GM18517 (cell line): ENCODE measurements around the gene TGM2.

Experiments used
- ATAC-seq: cut with Tn5 transposase; IDR thresholded peaks from one replicate; pipeline ENCODE4 v1.9.1; 2021; ENCODE audit warnings: mild to moderate bottlenecking, moderate library complexity; ENCODE audit not compliant: unreplicated experiment

The TGM2 gene

DNA sequence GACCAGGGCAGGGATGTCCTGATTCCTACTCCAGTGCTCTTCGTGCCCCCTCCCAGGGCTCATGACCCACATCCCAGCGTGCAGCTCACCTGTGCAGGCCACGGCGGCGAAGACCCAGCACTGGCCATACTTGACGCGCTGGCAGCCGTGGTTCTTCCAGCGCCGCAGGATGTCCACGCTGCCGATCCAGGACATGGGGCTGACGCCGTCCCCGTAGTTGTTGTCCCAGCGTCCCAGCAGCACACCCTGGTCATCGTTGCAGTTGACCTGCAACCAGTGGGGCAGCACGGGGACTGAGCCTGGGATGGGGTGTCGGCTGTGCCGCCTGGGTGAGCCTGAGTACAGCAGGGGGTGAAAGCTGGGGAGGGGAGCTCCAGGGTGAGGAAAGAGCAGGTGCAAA, 18.4 kb downstream of the TGM2 start:
- no peak for ATAC-seq

- no peak for ATAC-seq
Measured at GRCh38 chr20:38146156-38146555, 18.9 kb downstream of the TGM2 start.

GRCh38 chr20:38145729-38146075, 19.4 kb downstream of the TGM2 start:
- ATAC-seq, result no peak

DNA sequence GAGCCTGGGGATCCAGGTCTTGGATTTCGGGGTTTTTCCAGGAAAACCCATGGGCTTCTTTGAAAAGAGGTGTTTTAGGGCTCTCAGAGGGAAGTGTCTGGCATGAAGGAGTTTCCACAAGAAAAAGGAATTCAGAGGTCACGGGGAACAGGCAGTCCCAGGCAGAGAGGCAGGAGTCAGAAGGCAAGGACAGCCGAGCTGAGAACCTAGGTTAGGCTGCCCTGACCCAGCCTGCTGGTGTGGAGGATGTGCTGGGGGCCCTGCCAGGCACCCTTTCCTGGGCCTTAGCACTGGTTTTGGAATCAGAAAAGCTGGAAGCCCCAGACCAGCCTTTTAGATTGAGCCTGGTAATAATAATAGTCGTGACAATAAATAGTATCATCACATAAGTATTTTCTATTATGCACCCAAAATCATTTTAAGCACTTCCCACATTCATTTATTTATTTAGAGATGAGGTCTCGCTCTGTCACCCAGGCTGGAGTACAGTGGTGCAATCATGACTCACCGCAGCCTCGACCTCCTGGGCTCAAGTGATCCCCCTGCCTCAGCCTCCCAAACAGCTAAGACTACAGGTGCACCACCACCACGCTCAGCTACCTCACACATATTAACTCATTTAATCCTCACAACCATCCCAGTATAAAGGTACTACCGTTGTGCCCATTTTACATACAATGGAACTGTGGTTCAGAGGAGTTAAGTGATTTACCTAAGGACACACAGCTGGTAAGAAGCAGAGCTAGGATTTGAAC, 19.9 kb downstream of the TGM2 start:
- no peak for ATAC-seq

DNA sequence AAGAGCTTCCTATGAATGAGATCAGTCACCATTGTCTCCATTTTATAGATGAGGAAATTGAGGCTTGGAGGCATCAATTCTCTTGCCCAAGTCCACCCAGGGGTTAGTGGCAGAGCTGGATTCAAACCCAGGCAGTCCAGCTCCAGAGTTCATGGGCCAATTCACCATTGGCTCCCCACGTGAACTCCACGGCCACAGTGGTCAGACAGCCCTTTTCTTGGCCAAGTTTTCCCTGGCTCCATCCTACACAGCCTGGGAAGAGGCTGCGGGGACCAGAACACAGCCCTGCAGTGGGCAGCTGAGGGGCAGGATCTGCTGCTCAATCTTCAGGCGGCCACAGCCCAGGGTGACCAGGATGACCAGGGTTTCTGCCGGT, 20.5 kb downstream of the TGM2 start:
- ATAC-seq, result no peak

GRCh38 chr20:38143646-38144554, 21.2 kb downstream of the TGM2 start:
- no peak for ATAC-seq

DNA sequence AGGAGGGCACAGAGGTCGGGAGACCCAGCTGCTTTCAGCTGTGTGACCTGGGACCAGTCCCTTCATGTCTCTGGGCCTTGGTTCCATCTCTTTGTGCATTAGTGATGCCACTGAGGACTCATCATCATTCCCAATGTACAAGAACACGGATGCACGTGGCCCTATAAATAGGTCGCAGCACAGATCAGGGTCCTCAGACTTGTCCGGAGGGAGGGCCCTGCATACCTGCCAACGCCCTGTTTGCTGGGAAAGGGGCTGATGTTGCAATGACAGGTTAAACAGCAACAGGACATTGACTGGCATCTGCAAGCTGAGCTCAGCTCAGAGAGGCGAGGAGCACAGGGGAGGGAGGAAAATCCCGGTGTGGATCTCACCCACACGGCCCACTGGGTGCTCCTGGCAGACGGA, 21.8 kb downstream of the TGM2 start:
- no peak for ATAC-seq

DNA sequence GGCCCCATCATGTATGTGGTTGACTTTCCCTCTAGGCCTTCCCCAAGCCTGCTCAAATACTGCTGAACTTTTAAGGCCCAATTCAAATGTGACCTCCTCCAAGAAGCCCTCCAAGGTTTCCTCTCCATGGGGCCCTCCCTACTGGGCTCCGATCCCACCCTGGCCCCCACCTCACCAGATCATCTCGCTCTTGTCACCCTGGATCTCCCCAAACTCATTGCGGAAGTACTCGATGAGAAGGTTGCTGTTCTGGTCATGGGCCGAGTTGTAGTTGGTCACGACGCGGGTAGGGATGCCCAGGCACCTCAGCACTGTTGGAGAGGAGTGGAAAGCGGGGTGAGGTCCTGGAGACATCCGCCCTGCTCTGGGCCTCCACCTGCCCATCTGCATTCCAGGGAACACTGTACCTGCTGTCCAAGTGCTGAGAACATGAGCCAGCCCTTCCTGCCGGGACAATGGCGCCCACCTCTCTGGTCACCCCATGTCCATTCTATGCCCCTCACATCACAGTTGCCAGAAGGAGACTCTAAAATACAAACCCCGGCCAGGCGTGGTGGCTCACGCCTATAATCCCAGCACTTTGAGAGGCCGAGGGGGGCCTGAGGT, 23.1 kb downstream of the TGM2 start:
- ATAC-seq, result no peak

DNA sequence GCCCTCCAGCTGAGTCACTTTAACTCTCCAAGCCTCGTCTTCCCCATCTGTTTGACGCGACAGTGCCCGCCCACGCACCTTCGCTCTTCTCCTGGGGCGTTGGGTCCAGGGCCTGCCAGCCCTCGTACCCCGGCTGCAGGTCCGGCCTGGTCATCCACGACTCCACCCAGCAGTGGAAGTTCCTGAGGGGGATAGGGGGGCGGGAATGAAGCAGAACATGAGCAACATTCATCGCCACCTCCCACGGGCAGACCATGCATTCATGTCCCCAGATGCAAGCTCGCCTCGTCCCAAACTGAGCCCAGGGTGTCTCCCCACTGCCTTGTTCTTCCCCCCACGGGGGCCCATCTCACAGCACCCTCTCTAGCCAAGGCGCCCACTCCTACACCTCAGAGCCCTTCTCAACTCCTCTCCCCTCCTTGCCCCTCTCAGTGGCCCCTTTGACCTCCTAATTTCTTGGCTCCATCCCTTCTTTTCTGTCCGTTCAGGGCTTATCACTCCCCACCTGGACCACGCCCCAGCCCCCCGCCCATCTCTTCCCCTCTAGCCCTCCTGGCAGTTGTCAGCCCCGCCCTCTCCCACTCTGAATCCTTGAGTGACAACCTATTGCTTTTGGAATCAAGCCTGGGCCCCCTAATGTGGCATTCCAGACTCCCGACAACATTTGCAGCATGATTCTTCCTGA, 23.7 kb downstream of the TGM2 start:
- ATAC-seq, result no peak

DNA sequence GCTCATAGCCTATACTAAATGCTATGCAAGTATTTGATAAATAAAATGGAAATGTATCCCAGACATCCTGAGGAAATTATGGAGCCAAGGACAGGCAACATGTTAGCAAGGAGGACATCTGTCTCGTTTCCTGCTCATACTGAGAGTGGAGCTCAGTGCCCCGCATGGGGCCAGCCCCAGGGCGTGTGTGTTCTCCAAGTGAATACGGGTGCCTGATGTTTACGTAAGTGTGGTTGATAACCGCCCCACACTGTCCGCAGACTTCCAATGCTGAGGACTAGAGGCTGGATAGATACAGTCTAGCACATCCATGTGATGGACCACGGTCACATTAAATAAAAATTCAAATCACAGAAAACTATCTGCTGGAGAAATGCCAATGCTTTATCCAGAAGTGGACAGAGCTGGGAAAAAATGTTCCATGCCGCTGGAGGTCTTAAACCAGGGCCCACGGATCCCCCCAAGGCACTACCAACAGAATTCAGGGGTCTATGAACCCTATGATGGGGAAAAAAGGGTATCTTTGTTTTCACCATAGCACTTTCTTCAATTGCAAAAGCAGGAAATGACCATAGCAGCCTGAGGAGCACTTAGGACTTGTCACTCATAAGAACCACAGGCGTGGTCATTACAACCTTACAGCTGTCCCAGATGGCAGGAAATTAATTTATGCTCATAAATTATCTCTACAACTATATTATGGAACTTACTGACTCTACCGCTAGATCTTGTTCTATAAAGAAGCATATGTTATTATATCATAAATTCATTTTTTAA, 24.9 kb downstream of the TGM2 start:
- no peak for ATAC-seq

- no peak for ATAC-seq
Measured at GRCh38 chr20:38139156-38139912, 25.7 kb downstream of the TGM2 start.

GRCh38 chr20:38138086-38138778, 26.8 kb downstream of the TGM2 start:
- no peak for ATAC-seq

DNA sequence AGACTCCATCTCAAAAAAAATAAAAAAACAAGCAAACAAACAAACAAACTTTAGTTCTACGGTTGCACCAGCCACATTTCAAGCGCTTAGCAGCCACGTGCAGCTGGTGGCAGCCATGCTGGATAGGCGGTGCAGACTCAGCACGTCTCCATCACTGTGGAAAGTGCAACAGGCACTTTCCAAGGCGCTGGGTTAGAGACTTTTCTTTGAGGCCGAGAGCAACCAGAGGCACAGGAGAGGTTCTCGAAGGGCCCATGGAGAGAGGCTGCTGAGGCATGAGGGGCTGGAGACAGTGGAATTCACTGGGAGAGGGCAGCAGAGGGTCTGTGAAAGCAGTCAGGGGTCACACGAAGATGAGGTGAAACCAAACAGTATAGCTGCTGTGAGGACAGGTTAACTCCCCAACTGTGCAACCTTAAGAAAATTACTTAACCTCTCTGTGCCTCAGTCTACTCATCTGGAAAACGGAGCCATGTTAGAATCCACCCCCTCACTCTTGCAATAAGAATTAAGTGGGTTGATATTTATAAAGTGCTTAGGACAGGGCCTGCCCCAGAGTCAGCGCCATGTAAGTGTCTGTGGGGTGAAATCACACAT, 27.5 kb downstream of the TGM2 start:
- no peak for ATAC-seq

GRCh38 chr20:38136421-38137245, 28.4 kb downstream of the TGM2 start:
- no peak for ATAC-seq

DNA sequence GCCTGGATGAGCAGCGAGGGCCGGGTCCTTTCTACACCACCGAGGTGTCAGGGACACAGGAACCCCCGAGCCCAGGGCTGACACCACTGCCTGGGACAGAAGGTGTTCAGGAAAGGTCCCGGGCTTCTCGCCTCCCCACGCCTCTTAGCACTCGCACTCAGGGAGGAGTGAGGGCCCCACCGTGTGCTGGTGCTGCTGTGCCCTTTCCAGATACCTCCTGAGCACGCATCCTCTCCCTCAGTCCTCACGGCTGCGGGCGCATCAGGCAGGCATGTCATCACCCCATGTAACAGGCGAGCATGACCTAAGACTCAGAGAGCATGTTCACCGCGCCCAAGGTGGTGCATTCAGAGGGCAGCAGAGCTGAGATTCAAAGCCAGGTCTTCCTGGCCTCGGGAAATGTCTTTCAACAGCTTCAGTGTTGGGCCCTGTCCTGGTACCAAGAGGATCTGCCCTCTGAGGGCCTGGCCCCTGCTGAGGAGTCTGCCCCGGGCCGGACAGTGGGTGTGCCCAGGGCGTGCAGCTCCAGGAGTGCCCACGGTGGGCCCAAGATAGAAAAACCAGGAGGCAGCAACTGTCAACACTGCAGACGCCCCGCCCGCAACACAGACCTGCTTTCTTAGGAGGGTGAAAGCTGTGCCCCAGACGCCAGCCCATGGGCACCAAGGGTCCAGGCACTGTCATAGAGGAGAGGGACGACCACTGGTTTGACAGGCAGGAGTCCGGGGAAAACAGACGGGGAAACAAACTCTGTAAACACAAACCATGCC, 29.2 kb downstream of the TGM2 start:
- ATAC-seq, result no peak

GRCh38 chr20:38135271-38135650, 29.8 kb downstream of the TGM2 start:
- ATAC-seq, result no peak
